Prostate gland (tissue), 2 donors: ENCODE data around the gene WASHC2C. TPM values are rescaled to one million over a fixed set of nuclear protein-coding genes. Genes with fewer than 3 reads are reported as not detected.
A peak's percentile ranks its signal among the peaks of the same experiment; 100 is the strongest.
"Not testable (repeated sequence)": the region's sequence is repeated elsewhere in the genome, so short reads cannot be mapped to it uniquely, and the experiment has no call there.

ENCODE experiments used
- DNase-seq: peaks from one replicate; pipeline ENCODE4 v3.0.0-alpha.2; 2019; ENCODE audit warnings: low spot score
- H3K27ac ChIP-seq, 2 donors: fragments of 200-600 bp; sonication (generic); 2 replicates each; pipeline ENCODE4 v1.5.1; 2017 to 2019
- H3K27me3 ChIP-seq: fragments of 200-600 bp; sonication (generic); replicated peaks from 2 replicates; pipeline ENCODE4 v1.5.1; 2019; ENCODE audit not compliant: insufficient read depth
- H3K36me3 ChIP-seq, 2 donors: fragments of 200-600 bp; sonication (generic); 1 replicate in 1 of 2; 2 replicates in 1 of 2; pipeline versions ENCODE4 v1.5.1 to v1.8.1; 2017 to 2019
- H3K4me1 ChIP-seq: fragments of 200-600 bp; sonication (generic); replicated peaks from 2 replicates; pipeline ENCODE4 v1.5.1; 2019
- H3K4me3 ChIP-seq, 2 donors: fragments of 200-600 bp; sonication (generic); 2 replicates each; pipeline ENCODE4 v1.5.1; 2017 to 2019
- H3K9me3 ChIP-seq: fragments of 200-600 bp; sonication (generic); 2 replicates; pipeline ENCODE4 v1.5.1; 2017
- POLR2A ChIP-seq: fragments of 450-650 bp; IDR thresholded peaks from one replicate; pipeline ENCODE4 v1.6.1; 2016; ENCODE audit warnings: antibody characterized with exemption, mild to moderate bottlenecking
- POLR2AphosphoS5 ChIP-seq: sonication (generic); formaldehyde crosslinking; IDR thresholded peaks from one replicate; pipeline ENCODE4 v1.6.1; 2017; ENCODE audit warnings: antibody characterized with exemption
- WGBS: methylation state at CpG from one replicate; pipeline ENCODE4 v1.1.5; 2018; 5-methylcytosine and 5-hydroxymethylcytosine counted together
- intact Hi-C: fragments of 100-400 bp; cut with DNase I; formaldehyde crosslinking; loops from one replicate; pipeline ENCODE4 v1.14.2; 2022
- total RNA-seq, 2 donors: library from RNA; depleted of rRNA; stranded (reverse); fragments of >200 nt; gene quantifications; one replicate each; pipeline ENCODE4 v1.1.0, GENCODE V29; 2016
- TF ChIP-seq, protein P1 (sequence below), 4 experiments: fragments of 200-600 bp in 2 of 4; fragments of 450-650 bp in 2 of 4; sonication (generic) in 2 of 4; IDR thresholded peaks; 1 replicate in 3 of 4; 2 replicates in 1 of 4; pipeline ENCODE4 v1.5.1; 2016 to 2019; ENCODE audit warnings: antibody characterized with exemption in 4 of 4, mild to moderate bottlenecking in 2 of 4, moderate library complexity in 2 of 4

The WASHC2C gene, protein sequence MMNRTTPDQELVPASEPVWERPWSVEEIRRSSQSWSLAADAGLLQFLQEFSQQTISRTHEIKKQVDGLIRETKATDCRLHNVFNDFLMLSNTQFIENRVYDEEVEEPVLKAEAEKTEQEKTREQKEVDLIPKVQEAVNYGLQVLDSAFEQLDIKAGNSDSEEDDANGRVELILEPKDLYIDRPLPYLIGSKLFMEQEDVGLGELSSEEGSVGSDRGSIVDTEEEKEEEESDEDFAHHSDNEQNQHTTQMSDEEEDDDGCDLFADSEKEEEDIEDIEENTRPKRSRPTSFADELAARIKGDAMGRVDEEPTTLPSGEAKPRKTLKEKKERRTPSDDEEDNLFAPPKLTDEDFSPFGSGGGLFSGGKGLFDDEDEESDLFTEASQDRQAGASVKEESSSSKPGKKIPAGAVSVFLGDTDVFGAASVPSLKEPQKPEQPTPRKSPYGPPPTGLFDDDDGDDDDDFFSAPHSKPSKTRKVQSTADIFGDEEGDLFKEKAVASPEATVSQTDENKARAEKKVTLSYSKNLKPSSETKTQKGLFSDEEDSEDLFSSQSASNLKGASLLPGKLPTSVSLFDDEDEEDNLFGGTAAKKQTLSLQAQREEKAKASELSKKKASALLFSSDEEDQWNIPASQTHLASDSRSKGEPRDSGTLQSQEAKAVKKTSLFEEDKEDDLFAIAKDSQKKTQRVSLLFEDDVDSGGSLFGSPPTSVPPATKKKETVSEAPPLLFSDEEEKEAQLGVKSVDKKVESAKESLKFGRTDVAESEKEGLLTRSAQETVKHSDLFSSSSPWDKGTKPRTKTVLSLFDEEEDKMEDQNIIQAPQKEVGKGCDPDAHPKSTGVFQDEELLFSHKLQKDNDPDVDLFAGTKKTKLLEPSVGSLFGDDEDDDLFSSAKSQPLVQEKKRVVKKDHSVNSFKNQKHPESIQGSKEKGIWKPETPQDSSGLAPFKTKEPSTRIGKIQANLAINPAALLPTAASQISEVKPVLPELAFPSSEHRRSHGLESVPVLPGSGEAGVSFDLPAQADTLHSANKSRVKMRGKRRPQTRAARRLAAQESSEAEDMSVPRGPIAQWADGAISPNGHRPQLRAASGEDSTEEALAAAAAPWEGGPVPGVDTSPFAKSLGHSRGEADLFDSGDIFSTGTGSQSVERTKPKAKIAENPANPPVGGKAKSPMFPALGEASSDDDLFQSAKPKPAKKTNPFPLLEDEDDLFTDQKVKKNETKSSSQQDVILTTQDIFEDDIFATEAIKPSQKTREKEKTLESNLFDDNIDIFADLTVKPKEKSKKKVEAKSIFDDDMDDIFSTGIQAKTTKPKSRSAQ (N-terminal part only)
- 10 to 100 TPM; 36.8 to 37.3 TPM for total RNA-seq

DNA sequence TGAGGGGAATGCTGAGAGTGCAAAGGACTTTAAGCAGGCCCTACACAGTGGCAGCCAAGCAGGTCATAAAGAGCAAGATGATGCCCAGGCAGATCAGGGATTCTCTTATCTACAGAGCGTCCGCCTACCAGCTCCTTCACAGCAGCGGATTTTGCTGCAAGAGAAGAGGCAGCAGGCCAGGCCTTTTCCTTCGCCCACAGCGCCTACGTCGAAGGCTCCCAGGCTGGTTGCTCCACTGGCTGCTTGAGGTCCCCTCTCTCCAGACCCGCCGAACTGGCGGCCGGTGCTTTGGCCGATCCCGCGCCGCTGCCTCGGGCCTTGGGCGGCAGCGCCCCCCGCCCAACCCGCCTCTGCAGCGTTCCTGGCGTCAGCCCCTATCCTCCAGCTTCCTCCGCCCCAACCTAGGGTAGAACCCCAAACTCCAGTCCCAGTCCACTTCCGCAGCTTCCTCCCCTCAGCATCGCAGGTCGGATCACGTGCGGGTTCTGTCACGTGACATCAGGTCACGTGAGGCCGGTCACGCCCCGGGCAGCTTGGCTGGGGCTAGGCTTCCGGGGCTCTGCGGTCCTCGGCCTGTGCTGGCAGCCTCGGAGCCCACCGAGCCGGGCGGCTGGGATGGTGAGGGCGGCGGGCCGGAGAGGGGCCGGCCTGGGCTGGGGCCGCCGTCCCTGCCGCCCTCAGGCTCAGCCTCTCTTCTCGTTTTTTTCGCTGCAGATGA, at the start of gene WASHC2C:
TSS of gene WASHC2C (plus strand) at position 564 of the 718 bp plus-strand sequence. CDS start at position 616, 52 bp downstream.
- H3K36me3 ChIP-seq, H3K27me3 ChIP-seq, H3K9me3 ChIP-seq, intact Hi-C loops, H3K4me1 ChIP-seq: not testable (repeated sequence)
- Histone ChIP-seq H3K4me3 (peak within 1 kb of the TSS; percentile 91 to 92), H3K27ac (peak within 1 kb of the TSS; percentile 80 to 82)
- TF ChIP-seq POLR2A (peak; percentile 48), POLR2AphosphoS5 (peak; percentile 83)
- TF ChIP-seq, protein P1, sequence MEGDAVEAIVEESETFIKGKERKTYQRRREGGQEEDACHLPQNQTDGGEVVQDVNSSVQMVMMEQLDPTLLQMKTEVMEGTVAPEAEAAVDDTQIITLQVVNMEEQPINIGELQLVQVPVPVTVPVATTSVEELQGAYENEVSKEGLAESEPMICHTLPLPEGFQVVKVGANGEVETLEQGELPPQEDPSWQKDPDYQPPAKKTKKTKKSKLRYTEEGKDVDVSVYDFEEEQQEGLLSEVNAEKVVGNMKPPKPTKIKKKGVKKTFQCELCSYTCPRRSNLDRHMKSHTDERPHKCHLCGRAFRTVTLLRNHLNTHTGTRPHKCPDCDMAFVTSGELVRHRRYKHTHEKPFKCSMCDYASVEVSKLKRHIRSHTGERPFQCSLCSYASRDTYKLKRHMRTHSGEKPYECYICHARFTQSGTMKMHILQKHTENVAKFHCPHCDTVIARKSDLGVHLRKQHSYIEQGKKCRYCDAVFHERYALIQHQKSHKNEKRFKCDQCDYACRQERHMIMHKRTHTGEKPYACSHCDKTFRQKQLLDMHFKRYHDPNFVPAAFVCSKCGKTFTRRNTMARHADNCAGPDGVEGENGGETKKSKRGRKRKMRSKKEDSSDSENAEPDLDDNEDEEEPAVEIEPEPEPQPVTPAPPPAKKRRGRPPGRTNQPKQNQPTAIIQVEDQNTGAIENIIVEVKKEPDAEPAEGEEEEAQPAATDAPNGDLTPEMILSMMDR (IDR thresholded peaks at IDR 0.05), result peak in 1 of 4 experiments; percentile 21
- DNase-seq, result peak; percentile 82
- WGBS, result under 1% methylated on average over 49 of the region's 49 CpGs

DNA sequence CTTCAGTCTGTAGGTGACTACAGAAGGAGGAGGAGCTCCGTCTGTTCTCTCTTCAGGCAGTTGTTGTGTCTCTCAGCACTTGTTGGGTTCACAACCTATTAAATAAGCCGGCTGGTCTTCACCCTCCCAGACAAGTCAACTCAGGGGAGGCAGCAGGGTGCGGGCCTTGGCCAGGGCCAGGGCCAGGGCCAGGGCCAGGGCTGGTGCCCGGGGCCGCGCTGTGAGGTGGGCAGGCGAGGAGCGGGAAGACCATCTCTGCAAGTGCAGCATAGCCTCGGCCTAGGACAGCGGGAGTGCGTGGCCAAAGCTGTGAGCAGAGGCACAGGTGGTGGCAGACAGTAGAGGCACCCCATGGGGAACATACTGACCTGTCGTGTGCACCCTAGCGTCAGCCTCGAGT, 48.6 kb upstream of the WASHC2C start:
- H3K9me3 ChIP-seq, H3K4me3 ChIP-seq, H3K27ac ChIP-seq, DNase-seq, H3K27me3 ChIP-seq, H3K36me3 ChIP-seq, H3K4me1 ChIP-seq, intact Hi-C loops: not testable (repeated sequence)
- WGBS, result 88% methylated on average over 13 of the region's 14 CpGs

DNA sequence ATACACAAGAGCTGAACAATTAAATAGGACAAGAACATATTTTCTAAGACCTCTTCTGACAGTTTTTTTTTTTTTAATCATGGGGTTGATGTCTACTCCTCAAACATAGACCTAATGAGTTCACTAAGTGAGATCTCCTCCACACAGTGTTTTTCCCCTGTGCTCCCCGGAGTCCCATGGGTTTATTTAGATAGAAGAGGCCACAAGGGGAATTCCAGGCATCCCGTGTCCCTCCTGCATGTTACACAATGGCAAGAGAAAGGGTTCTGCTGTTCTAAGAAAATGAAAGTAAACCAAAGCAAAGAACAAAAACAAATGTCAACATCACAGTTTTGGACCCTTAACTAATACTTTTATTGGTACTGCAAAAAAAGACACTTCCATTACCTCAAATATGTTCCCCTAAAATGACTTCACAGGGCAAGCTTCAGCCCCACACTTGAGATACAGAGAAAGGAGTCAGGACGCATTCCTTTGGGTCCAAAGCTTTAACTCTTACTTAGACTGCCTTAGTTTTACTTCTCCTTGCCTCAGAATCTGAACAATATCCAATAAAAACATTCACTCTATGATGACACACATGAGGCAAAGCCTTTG, 16.8 kb upstream of the WASHC2C start:
- H3K4me3 ChIP-seq, H3K9me3 ChIP-seq, DNase-seq, H3K36me3 ChIP-seq, H3K27me3 ChIP-seq, intact Hi-C loops, H3K4me1 ChIP-seq, H3K27ac ChIP-seq: not testable (repeated sequence)
- 21% methylated on average over 3 of the region's 3 CpGs for WGBS

DNA sequence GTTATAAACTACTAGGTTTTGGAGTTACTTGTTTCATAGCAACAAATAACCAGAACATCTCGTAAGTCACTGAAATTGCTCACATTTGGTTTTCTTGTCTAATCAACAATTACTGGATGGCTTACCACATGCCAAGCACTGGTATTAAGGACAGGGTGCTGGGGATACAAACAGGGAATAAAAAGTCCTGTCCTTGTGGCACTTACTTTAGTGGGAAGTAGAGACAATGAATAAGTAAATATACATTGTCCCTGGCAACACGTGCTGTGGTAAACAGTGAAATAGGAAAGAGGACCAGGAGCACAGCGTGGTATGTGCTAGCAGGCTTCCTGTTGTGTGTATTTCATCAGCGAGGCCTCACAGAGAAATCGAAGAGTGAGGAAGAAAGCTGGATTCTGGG, 15.8 kb upstream of the WASHC2C start:
- H3K27ac ChIP-seq, H3K9me3 ChIP-seq, H3K4me3 ChIP-seq, H3K27me3 ChIP-seq, intact Hi-C loops, DNase-seq, H3K4me1 ChIP-seq, H3K36me3 ChIP-seq: not testable (repeated sequence)
- whole genome bisulfite sequencing, result 42% methylated on average over 4 of the region's 5 CpGs

DNA sequence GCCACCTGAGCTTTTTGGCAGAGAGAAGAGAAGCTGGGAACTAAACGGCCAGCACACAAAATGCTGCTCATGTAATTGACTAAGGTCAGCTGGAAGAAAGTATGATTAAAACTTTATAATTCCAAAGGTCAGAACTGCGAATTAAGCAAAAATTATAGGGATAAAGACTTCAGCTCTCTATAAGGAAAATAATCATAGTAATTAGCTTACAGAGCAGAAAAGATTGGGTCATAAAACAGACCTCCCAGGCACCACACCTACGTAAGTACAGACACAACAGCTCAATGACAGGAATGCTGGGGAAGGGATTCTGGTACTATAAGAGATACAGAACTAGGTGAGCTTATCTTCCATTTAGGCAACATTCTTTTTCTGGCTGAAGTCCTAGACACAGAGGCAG, 10.0 kb upstream of the WASHC2C start:
- H3K27ac ChIP-seq, H3K27me3 ChIP-seq, H3K36me3 ChIP-seq, DNase-seq, H3K9me3 ChIP-seq, H3K4me3 ChIP-seq, intact Hi-C loops, H3K4me1 ChIP-seq: not testable (repeated sequence)
- WGBS, result 65% methylated on average over 3 of the region's 3 CpGs

DNA sequence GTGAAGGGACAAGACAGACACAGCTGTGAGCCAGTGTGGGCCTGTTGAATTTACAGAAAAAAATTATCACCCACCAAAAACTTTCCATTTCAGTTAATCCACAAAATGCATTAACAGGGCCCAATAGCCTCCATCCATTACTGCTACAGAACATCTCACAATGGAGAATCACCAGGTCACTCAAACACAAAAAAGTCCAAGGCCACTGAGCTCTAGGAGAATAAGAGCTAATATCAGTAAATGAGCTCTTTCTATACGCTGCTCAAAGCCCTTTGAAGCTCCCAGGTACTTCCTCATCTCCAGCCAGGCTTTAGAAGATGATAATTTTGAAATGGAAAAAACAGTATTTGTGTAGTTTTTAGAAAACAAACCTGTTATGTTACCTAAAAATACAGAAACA, 9.4 kb upstream of the WASHC2C start:
- H3K27ac ChIP-seq, H3K4me1 ChIP-seq, intact Hi-C loops, H3K9me3 ChIP-seq, H3K27me3 ChIP-seq, H3K36me3 ChIP-seq, DNase-seq, H3K4me3 ChIP-seq: not testable (repeated sequence)
- 53% methylated on average over 1 of the region's 1 CpG for WGBS

DNA sequence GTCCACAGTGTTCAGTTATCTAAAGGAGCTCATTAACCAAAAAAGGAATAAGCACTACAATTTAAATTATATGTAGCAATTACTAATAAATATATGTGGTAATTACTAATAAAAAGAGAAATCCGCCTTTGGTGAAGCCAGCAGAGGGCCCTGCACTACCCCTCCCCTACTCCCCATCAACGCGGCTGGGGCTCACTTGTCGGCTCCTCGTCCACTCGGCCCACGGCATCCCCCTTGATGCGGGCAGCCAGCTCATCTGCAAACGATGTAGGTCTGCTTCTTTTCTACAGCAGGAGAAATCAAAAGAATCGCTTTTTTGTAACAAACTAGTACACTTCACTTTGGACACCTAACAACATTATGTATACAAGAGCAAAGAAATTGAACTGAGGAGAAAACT, 5.6 kb upstream of the WASHC2C start:
- H3K4me3 ChIP-seq, H3K9me3 ChIP-seq, H3K27me3 ChIP-seq, H3K27ac ChIP-seq, intact Hi-C loops, DNase-seq, H3K4me1 ChIP-seq, H3K36me3 ChIP-seq: not testable (repeated sequence)
- 74% methylated on average over 10 of the region's 10 CpGs for WGBS

DNA sequence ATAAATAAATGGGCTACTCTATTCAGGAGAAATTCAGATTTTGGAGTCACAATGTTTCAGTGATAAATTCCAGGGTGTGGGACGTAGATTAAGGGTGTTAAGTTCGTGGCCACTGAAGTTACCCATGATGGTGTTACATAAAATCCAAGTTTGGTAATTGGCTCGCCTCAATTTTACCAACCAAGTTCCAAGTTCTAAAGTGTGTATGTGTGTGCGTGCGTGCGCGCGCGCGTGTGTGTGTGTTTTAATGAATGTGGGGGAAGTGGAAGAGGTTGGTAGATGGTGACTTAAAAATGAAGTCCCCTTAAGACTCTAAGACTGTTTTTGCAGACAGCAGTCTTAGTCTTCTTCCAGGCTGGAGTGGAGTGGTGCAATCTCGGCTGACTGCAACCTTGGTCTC, 3.2 kb upstream of the WASHC2C start:
- WGBS, result 87% methylated on average over 11 of the region's 11 CpGs
- H3K4me1 ChIP-seq, DNase-seq, H3K4me3 ChIP-seq, intact Hi-C loops, H3K9me3 ChIP-seq, H3K27ac ChIP-seq, H3K27me3 ChIP-seq, H3K36me3 ChIP-seq: not testable (repeated sequence)

DNA sequence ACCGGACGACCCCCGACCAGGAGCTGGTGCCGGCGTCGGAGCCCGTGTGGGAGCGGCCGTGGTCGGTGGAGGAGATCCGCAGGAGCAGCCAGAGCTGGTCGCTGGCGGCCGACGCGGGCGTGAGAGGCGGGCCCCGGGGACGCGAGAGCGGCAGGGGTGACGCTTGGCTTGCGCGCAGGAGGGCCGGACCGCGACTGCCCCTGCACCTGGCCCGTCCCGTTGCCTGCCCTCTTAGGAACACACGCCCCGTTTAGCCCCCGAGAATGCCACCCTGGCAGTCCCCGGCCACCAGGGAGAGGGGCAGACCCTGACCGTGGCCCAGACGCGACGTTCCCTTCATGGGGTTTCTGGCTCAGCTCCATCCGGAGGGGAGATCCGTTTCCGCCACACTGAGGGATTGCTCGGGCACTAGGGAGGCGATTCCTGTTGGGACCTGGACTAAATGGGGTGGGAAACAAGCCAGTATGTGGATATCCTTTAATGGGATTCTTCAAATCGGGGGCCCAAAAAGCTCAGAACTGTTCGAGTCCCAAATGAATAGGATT, 427 bp downstream of the WASHC2C start:
- WGBS, result 3% methylated on average over 9 of the region's 45 CpGs
- DNase-seq, H3K4me1 ChIP-seq, H3K36me3 ChIP-seq, H3K9me3 ChIP-seq, H3K27me3 ChIP-seq, intact Hi-C loops: not testable (repeated sequence)
- Histone ChIP-seq H3K27ac (peak overlapping the region; percentile 80 to 82), H3K4me3 (peak overlapping the region; percentile 91 to 92)
